ENCODE results near the gene RPL23.
A peak's percentile ranks its signal among the peaks of the same experiment; 100 is the strongest.

The RPL23 gene

DNA sequence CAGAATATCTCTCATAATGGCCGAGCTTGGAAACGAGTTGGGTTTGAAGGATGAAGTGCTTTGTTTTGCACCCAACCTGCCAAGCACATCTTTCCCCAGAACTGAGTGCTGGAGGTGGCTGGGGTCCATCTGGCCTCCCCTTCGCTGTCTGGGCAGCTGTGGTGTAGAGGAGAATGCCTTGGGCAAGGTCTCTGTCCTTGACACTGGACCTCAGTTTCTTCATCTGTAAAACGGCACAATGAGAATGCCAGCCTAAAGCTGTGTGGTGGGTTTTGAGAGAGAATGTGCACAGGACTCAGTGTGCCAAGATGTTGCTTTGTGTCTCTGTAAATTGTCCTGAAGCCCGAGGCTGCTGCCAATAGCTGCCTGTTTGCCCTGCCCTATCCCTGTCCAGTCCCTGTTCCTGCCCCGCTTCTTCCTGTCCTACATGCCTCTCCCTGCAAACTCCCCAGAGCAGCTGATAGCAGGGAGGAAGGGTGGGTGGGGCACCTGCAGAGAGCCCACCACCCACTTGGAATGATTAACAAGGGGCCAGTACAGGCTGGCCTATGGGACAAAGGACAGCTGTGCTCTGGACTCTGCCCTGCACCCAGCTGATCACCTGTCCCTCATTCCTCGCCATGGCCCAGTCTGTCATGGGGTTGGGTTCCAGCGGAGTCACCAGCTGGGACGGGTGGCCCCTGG lies 31.7 kb upstream of the RPL23 start:
- no peak for DNase-seq (ENCODE audit: low read depth)
- TF ChIP-seq, protein P1, sequence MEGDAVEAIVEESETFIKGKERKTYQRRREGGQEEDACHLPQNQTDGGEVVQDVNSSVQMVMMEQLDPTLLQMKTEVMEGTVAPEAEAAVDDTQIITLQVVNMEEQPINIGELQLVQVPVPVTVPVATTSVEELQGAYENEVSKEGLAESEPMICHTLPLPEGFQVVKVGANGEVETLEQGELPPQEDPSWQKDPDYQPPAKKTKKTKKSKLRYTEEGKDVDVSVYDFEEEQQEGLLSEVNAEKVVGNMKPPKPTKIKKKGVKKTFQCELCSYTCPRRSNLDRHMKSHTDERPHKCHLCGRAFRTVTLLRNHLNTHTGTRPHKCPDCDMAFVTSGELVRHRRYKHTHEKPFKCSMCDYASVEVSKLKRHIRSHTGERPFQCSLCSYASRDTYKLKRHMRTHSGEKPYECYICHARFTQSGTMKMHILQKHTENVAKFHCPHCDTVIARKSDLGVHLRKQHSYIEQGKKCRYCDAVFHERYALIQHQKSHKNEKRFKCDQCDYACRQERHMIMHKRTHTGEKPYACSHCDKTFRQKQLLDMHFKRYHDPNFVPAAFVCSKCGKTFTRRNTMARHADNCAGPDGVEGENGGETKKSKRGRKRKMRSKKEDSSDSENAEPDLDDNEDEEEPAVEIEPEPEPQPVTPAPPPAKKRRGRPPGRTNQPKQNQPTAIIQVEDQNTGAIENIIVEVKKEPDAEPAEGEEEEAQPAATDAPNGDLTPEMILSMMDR (IDR thresholded peaks at IDR 0.05; ENCODE audit: insufficient read depth, low read depth, low read length, missing control alignments): no peak
- no peak overlapping the region for H3K4me3 ChIP-seq (ENCODE audit: low read length)

DNA sequence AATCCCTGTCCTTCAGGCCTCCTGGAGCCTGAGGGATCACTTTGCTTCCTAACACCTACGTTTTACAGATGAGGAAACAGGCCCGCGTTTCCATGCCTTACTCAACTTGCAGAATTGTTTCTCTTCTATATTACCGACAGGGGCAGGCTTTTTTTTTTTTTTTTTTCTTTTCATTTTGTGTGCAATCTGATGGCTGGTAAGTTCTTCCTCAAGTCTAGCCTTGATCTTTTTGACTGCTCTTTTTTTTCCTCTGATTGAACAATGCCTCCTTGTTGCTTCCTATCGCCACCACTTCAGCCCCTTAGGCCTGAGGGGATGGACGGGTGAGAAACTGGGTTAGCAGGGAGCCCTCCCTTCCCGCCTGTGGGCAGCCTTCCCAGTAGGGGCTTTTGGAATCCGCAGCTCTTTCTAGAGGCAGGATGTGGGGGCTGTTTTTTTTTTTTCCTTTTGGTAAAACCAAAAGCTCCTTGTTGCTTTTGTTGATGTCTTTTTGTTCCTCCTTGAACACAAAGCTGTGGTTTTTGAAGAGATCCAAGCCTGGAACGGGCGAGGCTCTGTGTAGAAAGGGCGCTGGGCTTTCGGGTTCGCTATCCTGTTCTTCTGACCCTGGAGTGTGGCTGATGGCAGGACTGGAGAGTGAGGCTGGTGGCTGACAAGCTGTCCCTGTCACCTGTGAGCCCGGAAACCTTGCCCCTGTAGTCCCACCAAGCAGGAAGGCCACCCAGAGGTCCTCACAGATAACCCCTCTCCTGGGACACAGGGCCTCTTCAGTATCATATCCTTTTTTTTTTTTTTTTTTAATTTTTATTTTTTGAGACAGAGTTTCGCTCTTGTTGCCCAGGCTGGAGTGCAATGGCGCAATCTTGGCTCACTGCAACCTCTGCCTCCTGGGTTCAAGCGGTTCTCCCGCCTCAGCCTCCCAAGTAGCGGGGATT lies 30.3 kb upstream of the RPL23 start:
- DNase-seq (ENCODE audit: low read depth): peak; percentile 26
- no peak overlapping the region for H3K4me3 ChIP-seq (ENCODE audit: low read length)
- TF ChIP-seq, protein P1 (IDR thresholded peaks at IDR 0.05; ENCODE audit: insufficient read depth, low read depth, low read length, missing control alignments): peak; percentile 4

GRCh38 chr17:38882870-38883269 lies 29.3 kb upstream of the RPL23 start:
- no peak overlapping the region for H3K4me3 ChIP-seq (ENCODE audit: low read length)
- no peak for DNase-seq (ENCODE audit: low read depth)
- TF ChIP-seq, protein P1 (IDR thresholded peaks at IDR 0.05; ENCODE audit: insufficient read depth, low read depth, low read length, missing control alignments): no peak

- TF ChIP-seq, protein P1 (IDR thresholded peaks at IDR 0.05; ENCODE audit: insufficient read depth, low read depth, low read length, missing control alignments): no peak
- no peak overlapping the region for H3K4me3 ChIP-seq (ENCODE audit: low read length)
- no peak for DNase-seq (ENCODE audit: low read depth)
Measured at GRCh38 chr17:38881600-38882191, 28.2 kb upstream of the RPL23 start.

DNA sequence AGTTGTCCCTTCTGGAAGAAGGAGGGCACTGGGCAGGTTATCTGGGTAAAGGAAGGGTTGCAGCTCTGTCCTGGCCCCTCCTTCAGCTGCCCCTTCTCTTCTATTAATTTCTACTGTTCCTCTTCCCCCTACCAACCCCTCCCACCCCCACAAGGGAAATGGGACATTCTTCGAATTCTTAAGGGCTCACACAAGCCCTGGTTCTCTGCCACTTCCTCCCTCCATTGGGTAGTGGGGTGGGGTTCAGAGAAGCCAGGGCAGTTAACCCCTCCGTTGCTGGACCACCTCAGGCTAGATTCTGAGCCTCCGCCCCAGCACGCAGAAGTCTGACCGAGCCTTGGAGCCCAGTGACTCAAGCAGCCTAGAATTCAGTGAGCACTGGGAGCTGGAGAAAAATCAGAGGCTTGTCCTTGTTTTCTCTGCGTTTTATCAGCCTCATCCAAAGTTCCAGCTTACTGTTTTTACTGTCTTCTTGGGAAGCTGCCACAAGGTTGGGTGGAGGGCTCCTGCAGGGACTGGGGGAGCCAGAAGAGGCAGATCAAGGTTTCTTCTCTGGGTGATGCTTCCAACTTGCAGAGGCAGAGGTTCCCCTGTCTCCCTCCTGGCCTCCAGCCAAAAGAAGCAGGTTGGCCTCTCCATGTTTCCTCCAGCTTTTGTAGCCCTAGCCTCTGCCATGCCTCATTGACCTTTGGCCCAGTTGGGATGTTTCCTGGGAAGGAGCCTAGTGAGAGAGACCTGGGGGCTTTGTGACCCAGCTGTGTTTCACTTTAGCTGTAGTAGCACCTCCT lies 26.6 kb upstream of the RPL23 start:
- TF ChIP-seq, protein P1 (IDR thresholded peaks at IDR 0.05; ENCODE audit: insufficient read depth, low read depth, low read length, missing control alignments): no peak
- no peak overlapping the region for H3K4me3 ChIP-seq (ENCODE audit: low read length)
- peak; percentile 77 for DNase-seq (ENCODE audit: low read depth)

DNA sequence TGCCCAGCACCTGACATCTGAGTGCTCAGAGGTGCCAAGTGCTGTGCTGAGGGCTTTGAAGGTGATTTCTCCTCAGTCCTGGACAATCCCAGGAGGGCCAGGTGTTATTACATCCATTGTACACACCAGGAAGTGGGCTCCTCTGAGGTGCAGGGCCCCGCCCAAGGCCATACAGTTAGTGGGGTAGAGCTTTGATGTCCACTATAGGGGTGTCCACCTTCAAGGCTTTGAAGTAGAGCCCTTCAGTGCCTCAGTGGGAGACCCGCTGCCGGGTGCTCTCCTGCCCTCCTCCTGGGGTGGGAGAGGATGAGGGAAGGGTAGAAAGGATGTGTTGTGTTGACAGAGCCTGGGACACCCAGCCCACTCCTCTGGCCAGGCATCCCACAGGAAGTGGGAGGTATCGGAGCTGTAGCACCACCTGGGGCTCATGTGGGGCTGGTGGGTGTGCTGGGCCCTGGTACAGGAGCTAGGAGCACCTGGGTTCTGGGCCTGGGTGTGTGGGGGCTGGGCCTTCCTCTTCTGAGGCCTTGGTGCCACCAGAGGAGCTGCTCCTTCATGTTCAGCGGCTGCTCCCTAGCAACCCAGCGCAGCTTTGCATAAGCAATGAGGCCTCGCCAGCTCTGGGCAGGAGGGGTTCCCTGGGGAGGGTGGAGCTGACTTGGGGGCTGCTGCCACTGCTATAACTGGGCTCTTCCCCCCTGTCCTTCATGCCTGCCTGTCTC lies 23.8 kb upstream of the RPL23 start:
- TF ChIP-seq, protein P1 (IDR thresholded peaks at IDR 0.05; ENCODE audit: insufficient read depth, low read depth, low read length, missing control alignments): no peak
- no peak overlapping the region for H3K4me3 ChIP-seq (ENCODE audit: low read length)
- no peak for DNase-seq (ENCODE audit: low read depth)
